GM19351 (cell line): ENCODE measurements around the gene B3GNT4.
"Not testable (repeated sequence)": the region's sequence is repeated elsewhere in the genome, so short reads cannot be mapped to it uniquely, and the experiment has no call there.

Experiments used
- ATAC-seq: cut with Tn5 transposase; IDR thresholded peaks from one replicate; pipeline ENCODE4 v1.9.1; 2021; ENCODE audit warnings: mild to moderate bottlenecking, moderate library complexity; ENCODE audit not compliant: unreplicated experiment

B3GNT4 gene

DNA sequence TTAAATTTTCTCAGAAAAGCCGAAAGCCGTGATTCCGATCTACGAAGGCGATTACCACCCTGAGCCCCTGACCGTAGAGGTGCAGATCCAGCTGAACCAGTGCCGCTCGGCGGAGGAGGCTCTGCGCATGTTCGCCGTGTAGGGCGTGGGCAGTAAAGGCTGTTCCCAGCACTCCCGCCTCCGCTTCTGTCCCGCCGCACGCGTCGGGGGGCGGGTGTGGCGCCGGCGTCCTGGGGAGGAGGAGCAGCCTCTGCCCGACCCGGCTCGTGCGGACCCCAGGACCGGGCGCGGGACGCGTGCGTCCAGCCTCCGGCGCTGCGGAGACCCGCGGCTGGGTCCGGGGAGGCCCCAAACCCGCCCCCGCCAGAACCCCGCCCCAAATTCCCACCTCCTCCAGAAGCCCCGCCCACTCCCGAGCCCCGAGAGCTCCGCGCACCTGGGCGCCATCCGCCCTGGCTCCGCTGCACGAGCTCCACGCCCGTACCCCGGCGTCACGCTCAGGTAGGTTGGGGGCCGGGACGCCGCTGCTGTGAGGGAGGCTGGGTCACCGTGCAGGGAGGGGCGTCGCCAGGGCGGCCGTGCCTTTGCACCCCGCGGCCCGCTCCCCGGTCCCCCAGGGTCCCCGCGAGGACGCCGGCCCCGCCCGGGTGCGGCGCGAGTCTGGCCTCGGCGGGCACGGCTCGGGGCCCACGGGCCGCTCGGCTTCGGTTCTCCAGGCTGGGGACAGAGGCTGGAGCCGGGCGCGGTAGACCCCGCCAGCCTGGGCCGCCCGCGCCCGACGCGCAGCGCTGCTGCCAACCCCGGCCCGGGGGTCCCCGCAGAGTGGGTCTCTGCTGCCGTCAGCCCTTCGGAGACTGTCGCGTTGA, at the start of gene B3GNT4:
Gene B3GNT4, plus strand, starts transcription at position 409 of the 866 bp plus-strand sequence. CDS start 910 bp downstream, outside the sequence.
- no peak for ATAC-seq

DNA sequence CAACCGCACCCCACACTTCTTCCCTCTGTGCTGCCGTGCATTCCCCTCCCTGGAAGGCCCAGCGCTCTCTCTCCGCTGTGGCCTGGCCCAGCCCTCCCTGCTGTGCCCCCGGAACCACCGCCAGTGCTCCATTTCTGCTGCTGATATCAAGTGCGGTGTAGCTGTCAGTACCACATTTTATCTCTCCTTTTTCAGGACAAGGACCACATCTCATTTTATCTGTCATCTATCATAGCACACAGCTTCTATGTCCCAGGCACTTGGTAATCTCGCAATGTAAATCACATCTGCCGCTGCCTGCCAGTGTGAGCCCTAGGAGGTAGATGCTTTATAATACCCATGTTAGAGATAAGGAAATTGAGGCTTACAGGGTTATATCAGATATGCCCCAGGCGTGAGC, 47.8 kb upstream of the B3GNT4 start:
- ATAC-seq: no peak

DNA sequence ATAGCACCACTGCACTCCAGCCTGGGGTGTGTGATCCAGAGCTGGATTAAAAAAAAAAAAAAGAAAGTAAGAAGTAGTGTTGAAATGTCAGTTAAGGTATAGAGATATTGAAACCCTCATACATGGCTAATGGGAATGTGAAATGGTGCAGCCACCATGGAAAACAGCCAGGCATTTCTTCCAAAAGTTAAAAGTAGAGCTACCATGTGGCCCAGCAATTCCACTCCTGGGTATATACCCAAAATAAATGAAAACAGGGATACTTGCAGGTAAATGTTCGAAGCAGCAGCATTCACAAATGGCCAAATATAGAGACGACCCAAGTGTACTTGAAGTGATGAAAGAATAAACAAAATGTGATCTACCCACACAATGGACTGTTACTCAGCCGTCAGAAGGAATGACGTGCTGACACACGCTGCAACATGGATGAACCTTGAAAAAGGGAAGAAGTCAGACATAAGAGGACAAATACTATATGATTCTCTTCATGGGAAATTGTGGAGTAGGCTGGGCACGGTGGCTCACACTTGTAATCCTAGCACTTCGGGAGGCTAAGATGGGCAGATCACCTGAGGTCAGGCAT, 44.7 kb upstream of the B3GNT4 start:
- no peak for ATAC-seq

DNA sequence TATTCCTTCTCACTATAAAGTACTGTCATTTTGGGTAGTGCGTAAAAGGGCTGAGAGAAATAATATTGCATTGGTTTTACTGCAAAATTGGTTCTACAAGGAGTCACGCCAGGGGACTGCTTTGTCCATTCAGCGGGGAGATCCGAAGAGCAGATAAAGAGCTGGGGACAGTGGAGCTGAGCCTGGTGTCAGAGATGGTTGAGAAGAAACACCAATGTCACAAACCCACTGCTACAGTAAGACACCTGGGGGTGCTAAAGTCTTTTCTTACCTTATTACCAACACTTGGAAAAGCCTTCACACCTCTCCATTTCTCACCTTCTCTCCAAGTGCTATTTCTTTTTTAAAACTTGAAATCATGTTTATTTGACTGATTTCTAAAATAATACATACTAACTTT, 43.6 kb upstream of the B3GNT4 start:
- no peak for ATAC-seq

DNA sequence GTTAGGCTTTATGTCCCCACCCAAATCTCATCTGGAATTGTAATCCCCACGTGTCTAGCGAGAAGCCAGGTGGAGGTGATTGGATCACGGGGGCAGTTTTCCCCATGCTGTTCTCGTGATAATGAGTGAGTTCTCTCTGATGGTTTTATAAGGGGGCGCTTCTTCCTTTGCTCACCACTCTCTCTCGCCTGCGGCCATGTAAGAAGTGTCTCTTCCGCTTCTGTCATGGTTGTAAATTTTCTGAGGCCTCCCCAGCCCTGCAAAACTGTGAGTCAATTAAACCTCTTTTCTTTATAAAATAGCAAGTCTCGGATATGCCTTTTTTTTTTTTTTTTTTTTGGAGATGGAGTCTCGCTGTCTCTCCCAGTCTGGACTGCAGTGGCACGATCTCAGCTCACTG, 42.7 kb upstream of the B3GNT4 start:
- ATAC-seq: no peak

DNA sequence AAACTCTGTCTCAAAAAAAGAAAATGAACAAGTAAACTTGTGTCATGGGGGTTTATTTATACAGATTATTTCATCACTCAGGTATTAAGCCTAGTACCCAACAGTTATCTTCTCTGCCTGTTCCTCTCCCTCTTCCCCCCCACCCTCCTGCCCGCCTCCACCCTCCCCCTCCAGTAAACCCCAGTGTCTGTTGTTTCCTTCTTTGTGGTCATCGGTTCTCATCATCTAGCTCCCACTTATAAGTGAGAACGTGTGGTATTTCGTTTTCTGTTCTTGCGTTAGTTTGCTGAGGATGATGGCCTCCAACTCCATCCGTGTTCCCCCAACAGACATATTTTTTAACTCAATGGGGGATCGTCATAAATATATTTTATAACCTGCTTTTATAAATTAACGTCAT, 41.8 kb upstream of the B3GNT4 start:
- no peak for ATAC-seq

DNA sequence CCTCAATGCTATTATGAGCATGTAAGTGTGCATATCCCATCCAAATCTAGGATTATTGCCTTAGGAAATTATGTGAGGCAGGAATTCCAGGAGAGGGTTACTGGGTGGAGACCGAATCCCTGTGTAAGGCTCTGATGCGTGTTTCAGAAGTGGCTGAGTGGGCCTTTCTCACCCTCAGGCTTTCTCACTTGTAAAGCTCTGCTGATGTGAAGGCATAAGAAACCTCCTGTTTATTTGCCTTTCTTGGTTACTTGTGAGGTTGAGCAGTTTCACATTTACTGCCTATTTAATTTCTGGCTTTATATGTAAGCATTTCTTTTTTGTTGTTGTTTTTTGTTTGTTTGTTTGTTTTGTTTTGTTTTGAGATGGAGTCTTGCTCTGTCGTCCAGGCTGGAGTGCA, 40.5 kb upstream of the B3GNT4 start:
- no peak for ATAC-seq

DNA sequence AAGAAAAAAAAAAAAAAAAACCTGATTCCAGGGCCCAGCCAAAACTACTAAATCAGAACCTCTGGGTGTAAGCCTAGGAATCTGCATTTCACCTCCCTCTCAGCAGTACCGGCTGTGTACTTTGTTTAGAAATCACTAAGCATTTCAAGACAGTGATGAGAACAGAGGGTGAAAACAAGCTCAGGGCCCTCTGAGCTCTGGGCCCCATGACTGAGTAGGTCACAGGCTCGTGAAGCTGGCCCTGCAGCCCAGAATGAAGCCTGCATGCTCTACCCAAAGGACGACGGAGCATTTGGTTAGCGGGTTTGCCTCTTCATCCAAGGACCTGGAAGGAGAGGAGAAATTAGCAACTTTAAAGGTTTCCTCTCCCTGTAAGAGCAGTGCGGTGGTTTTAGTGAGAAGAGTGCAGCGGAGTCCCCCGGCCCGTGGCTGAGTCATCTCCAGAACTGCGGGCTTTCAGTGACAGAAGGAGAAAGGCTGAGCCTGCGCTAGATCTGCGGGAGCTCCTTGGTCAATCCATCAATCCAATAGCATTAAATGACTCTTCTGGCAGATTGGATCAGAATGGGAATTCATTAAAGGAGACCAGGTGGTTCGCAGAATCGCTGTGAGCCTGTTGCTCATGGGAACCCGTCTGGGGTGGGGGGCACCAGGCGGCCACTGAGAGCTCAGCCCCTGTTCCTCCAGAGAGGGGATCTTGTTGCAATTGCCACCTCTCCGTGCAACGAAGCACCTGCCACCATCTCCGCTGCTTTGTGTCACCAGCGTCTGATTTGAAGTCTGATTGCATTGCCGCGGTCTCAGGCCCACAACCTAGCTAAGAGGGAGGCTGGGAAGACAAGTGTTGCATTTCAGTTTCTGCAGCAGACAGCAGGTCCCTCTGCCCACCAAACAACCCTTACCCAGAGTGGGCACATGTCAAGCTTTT, 36.8 kb upstream of the B3GNT4 start:
- peak; percentile 75 for ATAC-seq

DNA sequence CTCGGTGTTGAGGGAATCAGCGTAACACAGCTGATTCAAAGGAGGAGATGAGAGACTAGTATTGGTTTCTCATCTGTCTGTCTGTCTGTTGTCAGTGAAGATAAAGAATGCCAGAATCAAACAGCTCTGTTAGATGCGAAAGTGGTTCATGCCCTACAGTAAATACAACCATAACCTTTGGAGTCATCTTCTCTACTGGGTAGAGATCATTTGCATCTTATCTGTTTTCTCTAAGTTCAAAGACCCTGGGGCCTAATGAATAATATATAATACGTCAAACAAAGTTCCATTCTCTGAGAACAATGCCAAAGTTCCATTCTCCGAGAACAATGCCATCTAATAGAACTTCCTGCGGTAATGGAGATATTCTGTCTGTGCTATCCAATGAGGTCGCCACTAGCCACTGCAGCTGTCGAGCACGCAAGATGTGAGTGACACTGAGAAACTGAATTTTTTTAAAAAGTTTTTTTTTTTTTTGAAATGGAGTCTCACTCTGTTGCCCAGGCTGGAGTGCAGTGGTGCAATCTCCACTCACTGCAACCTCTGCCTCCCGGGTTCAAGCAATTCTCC, 36.1 kb upstream of the B3GNT4 start:
- ATAC-seq: no peak

DNA sequence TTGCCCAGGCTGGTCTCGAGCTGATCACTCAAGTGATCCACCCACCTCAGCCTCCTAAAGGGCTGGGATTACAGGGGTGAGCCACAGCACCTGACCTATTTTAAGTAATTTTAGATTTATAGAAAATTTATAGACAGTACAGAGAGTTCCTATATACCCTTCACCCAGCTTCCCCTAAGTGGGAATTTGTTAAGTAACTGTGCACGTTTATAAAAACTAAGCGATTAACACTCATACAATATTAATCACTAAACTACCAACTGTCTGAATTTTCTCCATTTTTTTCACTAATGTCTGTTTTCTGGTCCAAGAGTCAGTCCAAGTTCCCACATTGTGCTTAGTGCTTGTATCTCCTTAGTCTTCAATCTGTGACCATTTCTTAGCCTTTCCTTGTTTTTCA, 35.0 kb upstream of the B3GNT4 start:
- no peak for ATAC-seq

DNA sequence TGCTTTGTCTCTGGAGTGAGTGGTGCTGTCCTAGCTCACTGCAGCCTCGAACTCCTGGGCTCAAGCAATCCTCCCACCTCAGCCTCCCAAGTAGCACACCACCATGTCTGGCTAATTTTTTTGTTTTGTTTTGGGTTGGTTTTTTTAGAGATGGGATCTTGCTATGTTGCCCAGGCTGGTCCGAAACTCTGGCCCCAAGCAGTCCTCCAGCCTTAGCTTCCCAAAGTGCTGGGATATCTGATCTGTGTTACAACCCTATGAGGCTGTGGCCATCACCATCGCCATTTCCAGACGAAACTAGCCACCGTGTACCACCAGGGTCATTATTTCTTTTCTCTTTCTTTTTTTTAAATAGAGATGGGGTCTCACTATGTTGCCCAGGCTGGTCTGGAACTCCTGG, 32.1 kb upstream of the B3GNT4 start:
- ATAC-seq: no peak

DNA sequence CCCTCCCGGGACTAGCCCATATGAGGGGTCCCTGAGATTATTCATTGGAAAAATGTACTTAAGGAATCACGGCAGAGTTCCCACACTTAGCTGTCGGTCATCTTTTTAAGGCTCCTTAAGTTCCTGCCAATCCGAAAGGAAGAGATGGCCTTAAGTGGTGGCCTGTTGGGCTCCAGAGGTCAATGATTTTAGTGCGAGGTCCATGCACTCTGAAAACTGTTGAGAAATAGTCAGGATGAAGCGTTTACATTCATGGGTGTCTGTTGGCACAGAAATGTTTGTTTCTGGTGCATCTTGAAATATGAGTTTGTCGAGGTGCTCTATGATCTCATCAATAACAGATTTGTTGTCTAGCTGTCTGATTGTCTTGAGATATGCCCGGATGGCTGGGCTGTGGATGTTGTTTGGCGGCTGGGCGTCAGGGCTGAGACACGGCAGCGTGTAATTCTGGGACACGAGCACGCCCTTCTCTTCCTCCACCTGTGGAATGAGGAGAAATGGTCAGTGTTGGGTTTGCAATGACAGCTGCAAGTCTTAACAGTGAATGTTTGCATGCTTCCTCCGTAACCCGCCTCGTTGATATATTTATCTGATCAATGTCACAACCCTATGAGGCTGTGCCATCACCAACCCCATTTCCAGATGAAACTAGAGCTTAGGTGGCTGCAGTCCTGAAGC, 31.1 kb upstream of the B3GNT4 start:
- ATAC-seq: no peak

DNA sequence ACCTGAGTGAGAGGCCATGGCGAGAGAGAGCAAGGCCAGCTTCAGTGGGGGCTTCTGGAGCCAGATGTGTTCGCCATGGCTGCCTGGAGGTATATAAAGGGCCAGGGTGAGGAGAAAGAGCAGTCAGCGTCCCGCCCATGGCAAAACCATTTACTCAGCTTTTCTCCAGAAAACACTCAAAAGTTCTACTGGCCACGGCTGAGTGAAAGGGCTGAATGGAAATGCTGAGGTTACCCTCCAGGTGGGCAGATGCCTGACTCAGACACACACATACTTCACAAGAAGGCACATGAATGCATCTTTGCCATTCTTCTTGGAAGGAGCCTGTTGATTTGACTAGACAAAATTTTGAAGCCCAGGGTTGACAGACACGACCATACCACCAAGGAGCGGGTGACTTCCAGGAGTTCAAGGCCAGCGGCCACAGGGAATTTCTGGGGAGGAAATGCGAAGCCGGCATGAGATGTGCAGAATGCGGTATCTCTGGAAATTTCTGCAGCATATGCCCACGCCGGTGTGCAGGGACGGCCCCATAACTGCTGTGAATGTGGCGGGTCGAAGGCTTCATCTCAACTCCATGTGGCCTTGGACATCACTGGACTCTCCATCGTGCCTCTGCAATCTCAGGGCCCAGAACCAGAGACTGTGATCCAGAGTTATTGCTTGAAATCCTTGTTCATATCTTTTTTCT, 29.2 kb upstream of the B3GNT4 start, which contains the start of gene IL31:
Gene IL31, minus strand, starts transcription at position 67 of the 691 bp plus-strand sequence. Its CDS starts 49 bp downstream, at position 18.
- ATAC-seq: no peak

DNA sequence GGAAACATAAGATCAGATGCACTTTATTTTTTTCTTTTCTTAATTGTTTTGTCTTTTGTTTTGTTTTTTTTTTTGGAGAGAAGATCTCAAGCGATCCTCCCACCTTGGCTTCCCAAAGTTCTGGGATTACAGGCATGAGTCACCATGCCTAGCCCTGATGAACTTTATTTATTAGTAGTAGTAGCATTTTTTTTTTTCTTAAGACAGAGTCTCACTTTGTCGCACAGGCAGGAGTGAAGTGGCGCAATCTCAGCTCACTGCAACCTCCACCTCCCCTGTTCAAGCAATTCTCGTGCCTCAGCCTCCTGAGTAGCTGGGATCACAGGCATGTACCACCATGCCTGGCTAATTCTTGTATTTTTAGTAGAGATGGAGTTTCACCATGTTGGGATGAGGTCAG, 27.0 kb upstream of the B3GNT4 start:
- ATAC-seq: not testable (repeated sequence)

DNA sequence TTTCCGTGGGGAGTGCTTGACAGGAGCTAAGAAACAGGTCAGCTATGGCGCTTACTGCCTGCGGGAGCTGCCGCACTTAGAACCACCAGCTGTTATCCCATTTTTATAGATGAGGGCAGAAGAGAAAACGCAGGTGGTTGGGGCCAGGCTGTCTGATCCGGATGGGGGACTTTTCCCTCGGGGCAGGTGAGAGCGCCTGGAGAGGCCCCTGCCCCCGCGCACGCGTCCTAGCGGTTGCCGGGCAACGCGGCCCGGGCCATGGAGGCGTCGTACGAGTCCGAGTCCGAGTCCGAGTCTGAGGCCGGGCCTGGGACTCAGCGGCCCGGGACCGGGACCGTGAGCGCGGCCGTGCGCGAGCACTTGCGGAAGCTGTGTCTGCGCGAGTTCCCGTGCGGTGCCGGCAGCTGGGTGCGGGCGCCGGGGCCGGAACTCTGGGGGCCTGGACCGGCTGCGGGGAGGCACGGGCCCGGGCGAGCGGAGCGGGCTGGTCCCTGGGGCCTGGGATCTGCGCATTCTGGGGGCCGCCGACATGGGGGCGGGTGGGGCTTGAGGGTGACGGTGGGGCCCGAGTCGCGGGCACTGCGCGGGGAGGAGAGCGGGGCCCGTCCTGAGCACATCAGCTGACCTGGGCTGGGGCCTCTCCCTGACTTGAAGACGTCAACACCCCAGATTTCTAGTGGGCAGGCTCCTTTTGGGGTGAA, 20.5 kb upstream of the B3GNT4 start, which contains the start of gene LRRC43:
Gene LRRC43, plus strand, starts transcription at position 237 of the 701 bp plus-strand sequence. Its CDS starts 22 bp downstream, at position 259.
- no peak for ATAC-seq

DNA sequence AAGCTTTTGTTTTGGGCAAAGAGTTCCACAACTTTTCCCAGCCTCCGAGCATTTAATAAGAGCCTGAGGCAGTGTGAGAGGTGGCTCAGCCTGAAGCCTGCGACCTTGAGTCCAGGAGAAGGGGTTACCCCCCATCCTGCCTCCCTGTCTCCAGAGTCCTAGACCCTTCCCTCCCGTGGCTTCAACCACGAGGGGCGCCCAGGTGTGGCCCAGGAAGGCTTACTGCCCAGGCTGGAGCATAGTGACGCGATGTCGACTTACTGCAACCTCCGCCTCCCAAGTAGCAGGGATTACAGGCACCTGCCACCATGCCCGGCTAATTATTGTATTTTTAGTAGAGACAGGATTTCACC, 19.9 kb upstream of the B3GNT4 start:
- ATAC-seq: no peak

DNA sequence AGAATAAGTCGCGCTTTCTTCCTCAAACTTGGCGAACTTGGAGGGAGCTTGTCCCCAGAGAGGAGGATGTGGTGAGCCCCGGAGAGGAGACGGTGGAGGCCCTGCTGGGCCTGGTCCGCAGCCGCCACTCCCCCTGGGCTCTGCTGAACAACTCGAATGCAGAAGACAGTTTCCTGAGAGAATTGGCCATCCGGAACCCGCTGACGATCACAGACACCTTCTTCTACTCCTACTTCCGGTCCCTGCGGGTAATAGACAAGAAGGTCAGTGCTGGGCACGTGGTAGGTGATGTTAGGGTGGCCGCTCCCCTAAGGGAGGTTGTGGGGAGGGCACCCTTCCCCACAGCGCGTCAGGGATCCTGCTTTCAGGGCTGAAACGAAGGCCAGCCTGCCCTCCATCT, 19.0 kb upstream of the B3GNT4 start:
- no peak for ATAC-seq

DNA sequence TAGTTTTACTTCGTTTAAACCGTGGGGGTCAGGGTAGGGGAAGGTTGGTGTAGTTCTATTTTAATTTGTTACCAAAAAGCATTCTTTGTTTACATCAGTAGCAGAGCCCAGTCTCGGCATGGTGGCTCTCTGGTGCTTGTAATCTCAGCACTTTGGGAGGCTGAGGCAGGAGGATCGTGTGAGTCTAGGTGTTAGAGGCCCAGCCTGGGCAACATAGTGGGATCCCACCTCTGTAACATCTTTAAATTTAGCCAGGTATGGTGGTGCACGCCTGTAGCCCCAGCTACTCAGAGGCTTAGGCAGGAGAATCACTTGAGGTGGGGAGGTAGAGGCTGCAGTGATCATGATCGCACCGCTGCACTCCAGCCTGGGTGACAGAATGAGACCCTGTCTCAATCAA, 18.4 kb upstream of the B3GNT4 start:
- ATAC-seq: no peak

DNA sequence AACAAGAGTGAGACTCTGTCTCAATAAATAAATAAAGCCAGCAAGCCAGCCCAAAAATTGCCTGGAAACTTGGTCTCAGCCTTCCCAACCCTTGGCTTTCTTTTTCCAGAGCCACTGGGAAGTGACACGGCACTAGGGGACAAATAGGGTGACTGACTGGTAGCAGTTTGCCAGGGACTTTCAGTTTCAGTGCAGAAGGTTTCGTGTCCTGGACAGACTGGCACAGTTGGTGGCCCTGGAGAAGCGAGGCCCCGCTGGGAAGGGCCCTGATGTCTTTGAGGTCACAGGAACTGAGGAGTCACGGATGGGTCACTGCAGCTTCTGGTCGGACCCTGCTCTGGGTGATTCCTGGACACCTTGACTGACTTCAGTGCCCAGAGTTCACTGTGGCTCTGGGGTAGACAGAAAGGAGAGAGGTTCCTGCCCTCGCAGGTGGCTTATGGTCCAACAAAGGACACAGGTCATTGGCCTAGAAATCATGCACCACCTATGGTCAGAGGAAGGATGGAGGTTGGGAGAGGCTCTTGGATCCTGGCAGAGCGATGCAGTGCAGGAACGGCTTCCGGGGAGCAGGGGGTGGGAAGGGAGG, 17.9 kb upstream of the B3GNT4 start:
- no peak for ATAC-seq
